K562 (cell line): ENCODE measurements around the gene SHC1. TPM values are rescaled to one million over a fixed set of nuclear protein-coding genes. Genes with fewer than 3 reads are reported as not detected.
A peak's percentile ranks its signal among the peaks of the same experiment; 100 is the strongest.

Experiments
- CHD1 ChIP-seq: fragments of 200-600 bp; sonication (generic); IDR thresholded peaks from one replicate; pipeline ENCODE4 v1.6.1; 2012; ENCODE audit warnings: mild to moderate bottlenecking, moderate library complexity, low read length, inconsistent platforms
- HLTF ChIP-seq: fragments of 450-650 bp; IDR thresholded peaks from 2 replicates; pipeline ENCODE4 v1.6.1; 2016
- HNRNPL ChIP-seq: fragments of 200-400 bp; formaldehyde crosslinking; IDR thresholded peaks from 2 replicates; pipeline ENCODE4 v1.6.1; 2017; ENCODE audit warnings: low read depth, mild to moderate bottlenecking, low read length
- PHF20 ChIP-seq: fragments of 450-650 bp; IDR thresholded peaks from 2 replicates; pipeline ENCODE4 v1.6.1; 2018; ENCODE audit not compliant: partially characterized antibody
- RFX7 ChIP-seq: fragments of 250-450 bp; sonication (Bioruptor Pico); IDR thresholded peaks from 2 replicates; pipeline ENCODE4 v1.5.1; 2021; ENCODE audit warnings: mild to moderate bottlenecking
- SMARCE1 ChIP-seq: fragments of 450-650 bp; IDR thresholded peaks from 2 replicates; pipeline ENCODE4 v1.7.1; 2016; ENCODE audit warnings: mild to moderate bottlenecking
- TCF7L2 ChIP-seq: fragments of 150-350 bp; IDR thresholded peaks from 2 replicates; pipeline ENCODE4 v1.6.1; 2016; ENCODE audit warnings: low read depth, mild to moderate bottlenecking, low read length, moderate library complexity
- ZNF133 ChIP-seq: fragments of 250-450 bp; sonication (Bioruptor Pico); IDR thresholded peaks from 2 replicates; pipeline ENCODE4 v1.4.0; 2020; ENCODE audit warnings: mild to moderate bottlenecking
- ZNF324 ChIP-seq: fragments of 250-450 bp; sonication (Bioruptor Pico); IDR thresholded peaks from 2 replicates; pipeline ENCODE4 v1.4.0; 2020; ENCODE audit warnings: mild to moderate bottlenecking
- ZNF347 ChIP-seq: fragments of 450-650 bp; formaldehyde crosslinking; IDR thresholded peaks from 2 replicates; pipeline ENCODE4 v1.4.0; 2020; ENCODE audit warnings: low read depth, mild to moderate bottlenecking, moderate library complexity
- ZNF699 ChIP-seq: fragments of 250-450 bp; sonication (Bioruptor Pico); IDR thresholded peaks from 2 replicates; pipeline ENCODE4 v1.8.0; 2021; ENCODE audit warnings: mild to moderate bottlenecking, moderate library complexity; ENCODE audit not compliant: insufficient replicate concordance
- polyA plus RNA-seq, 8 experiments: library from polyadenylated mRNA; depleted of rRNA in 4 of 8; stranded (reverse) in 5 of 8; unstranded in 3 of 8; fragments of >200 nt; fragmentation: Nextera tagmentation in 2 of 8; fragmentation: Illumina TruSeq in 1 of 8; extraction: Ambion mirVana in 2 of 8; extraction: Trizol in 1 of 8; gene quantifications; 2 replicates each; pipeline versions ENCODE4 v1.2.1 to v1.2.3, GENCODE V29; 2011 to 2014; ENCODE audit warnings: inconsistent platforms in 1 of 8, missing spikeins in 1 of 8
- total RNA-seq, 7 experiments: library from RNA; depleted of rRNA in 6 of 7; stranded (reverse); fragments of >200 nt in 6 of 7; fragmentation: Illumina TruSeq in 2 of 7; extraction: Trizol in 2 of 7; gene quantifications; 2 replicates each; pipeline versions ENCODE4 v1.2.1 to v1.2.3, GENCODE V29; 2011 to 2021; ENCODE audit warnings: low replicate concordance in 1 of 7
- TF ChIP-seq, protein P1 (sequence below): sonication (generic); formaldehyde crosslinking; IDR thresholded peaks from 2 replicates; pipeline ENCODE4 v1.8.1; 2023; ENCODE audit warnings: mild to moderate bottlenecking, missing genetic modification reagents, moderate library complexity
- TF ChIP-seq, protein P2 (sequence below), 2 experiments: IDR thresholded peaks; 2 replicates each; pipeline ENCODE4 v1.6.1; 2012; ENCODE audit warnings: improper control_type of control experiment in 2 of 2, low read depth in 2 of 2, low read length in 2 of 2, borderline replicate concordance in 1 of 2
- TF ChIP-seq, protein P3 (sequence below): fragments of 450-650 bp; IDR thresholded peaks from 2 replicates; pipeline ENCODE4 v1.6.1; 2017; ENCODE audit warnings: antibody characterized with exemption, mild to moderate bottlenecking
- TF ChIP-seq, protein P4 (sequence below): fragments of 450-650 bp; conservative IDR thresholded peaks from 2 replicates; pipeline ENCODE4 v1.6.1; 2016; ENCODE audit warnings: missing genetic modification characterization, low read depth, mild to moderate bottlenecking, control low read depth, missing compliant biosample characterization
- TF ChIP-seq, protein P5 (sequence below), 3 experiments: fragments of 200-800 bp in 1 of 3; sonication (Bioruptor generic) in 1 of 3; sonication (generic) in 1 of 3; formaldehyde crosslinking in 1 of 3; IDR thresholded peaks; 2 replicates each; pipeline versions ENCODE4 v1.6.1 to v1.8.0; 2016 to 2022; ENCODE audit warnings: mild to moderate bottlenecking in 2 of 3, missing compliant biosample characterization in 2 of 3, missing genetic modification characterization in 2 of 3, missing genetic modification reagents in 1 of 3

Gene SHC1
- total and polyA plus RNA-seq, 9 of the 15 experiments (the other 6 are each of a cell fraction or from before 2014, with no cell fraction given): 4.1 to 113 (median 51.9) TPM

DNA sequence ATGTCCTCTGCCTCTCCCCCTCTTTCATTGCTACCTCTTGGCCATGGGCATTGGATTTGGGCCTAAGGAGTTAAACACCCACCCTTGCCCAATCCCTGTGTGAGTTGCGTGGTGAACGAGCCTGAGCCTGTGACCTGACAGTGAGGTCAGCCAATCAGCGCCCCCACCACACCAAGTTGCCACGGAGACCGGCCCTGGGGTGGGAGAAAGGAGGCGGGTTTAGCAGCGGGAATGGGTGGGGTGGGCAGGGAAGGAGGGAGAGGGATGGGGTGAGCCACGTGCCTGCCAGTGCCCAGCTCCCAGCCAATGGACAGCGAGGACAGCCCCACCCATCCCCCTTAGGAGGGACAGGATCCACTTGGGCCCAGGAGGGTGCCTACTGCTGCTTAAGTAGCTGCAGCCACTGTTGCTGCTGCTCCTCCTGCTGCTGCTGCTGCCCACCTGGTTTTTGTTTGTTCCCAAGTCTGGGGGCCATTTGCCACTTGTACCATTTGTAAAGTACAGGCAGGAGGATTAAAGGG lies 41.5 kb upstream of the SHC1 start (continued):
- TF ChIP-seq PHF20 (no peak), RFX7 (CRISPR knock-in tag) (no peak), ZNF133 (CRISPR knock-in tag) (no peak), SMARCE1 (no peak), ZNF699 (CRISPR knock-in tag) (no peak), HNRNPL (no peak; the same call in 1 of the 2 replicates), TCF7L2 (no peak), ZNF324 (no peak), HLTF (no peak), ZNF347 (CRISPR knock-in tag) (no peak), CHD1 (no peak)
- TF ChIP-seq, protein P1, sequence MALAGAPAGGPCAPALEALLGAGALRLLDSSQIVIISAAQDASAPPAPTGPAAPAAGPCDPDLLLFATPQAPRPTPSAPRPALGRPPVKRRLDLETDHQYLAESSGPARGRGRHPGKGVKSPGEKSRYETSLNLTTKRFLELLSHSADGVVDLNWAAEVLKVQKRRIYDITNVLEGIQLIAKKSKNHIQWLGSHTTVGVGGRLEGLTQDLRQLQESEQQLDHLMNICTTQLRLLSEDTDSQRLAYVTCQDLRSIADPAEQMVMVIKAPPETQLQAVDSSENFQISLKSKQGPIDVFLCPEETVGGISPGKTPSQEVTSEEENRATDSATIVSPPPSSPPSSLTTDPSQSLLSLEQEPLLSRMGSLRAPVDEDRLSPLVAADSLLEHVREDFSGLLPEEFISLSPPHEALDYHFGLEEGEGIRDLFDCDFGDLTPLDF (CRISPR knock-in tag): no peak
- TF ChIP-seq, protein P2, sequence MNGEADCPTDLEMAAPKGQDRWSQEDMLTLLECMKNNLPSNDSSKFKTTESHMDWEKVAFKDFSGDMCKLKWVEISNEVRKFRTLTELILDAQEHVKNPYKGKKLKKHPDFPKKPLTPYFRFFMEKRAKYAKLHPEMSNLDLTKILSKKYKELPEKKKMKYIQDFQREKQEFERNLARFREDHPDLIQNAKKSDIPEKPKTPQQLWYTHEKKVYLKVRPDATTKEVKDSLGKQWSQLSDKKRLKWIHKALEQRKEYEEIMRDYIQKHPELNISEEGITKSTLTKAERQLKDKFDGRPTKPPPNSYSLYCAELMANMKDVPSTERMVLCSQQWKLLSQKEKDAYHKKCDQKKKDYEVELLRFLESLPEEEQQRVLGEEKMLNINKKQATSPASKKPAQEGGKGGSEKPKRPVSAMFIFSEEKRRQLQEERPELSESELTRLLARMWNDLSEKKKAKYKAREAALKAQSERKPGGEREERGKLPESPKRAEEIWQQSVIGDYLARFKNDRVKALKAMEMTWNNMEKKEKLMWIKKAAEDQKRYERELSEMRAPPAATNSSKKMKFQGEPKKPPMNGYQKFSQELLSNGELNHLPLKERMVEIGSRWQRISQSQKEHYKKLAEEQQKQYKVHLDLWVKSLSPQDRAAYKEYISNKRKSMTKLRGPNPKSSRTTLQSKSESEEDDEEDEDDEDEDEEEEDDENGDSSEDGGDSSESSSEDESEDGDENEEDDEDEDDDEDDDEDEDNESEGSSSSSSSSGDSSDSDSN (IDR thresholded peaks at IDR 0.05; ENCODE audit: borderline replicate concordance in 1 of 2, low read depth in 2 of 2, low read length in 2 of 2): 0 out of 4 replicates have a peak, but pooled peaks of 1 of the 2 experiments have one; percentile 7
- TF ChIP-seq, protein P3, sequence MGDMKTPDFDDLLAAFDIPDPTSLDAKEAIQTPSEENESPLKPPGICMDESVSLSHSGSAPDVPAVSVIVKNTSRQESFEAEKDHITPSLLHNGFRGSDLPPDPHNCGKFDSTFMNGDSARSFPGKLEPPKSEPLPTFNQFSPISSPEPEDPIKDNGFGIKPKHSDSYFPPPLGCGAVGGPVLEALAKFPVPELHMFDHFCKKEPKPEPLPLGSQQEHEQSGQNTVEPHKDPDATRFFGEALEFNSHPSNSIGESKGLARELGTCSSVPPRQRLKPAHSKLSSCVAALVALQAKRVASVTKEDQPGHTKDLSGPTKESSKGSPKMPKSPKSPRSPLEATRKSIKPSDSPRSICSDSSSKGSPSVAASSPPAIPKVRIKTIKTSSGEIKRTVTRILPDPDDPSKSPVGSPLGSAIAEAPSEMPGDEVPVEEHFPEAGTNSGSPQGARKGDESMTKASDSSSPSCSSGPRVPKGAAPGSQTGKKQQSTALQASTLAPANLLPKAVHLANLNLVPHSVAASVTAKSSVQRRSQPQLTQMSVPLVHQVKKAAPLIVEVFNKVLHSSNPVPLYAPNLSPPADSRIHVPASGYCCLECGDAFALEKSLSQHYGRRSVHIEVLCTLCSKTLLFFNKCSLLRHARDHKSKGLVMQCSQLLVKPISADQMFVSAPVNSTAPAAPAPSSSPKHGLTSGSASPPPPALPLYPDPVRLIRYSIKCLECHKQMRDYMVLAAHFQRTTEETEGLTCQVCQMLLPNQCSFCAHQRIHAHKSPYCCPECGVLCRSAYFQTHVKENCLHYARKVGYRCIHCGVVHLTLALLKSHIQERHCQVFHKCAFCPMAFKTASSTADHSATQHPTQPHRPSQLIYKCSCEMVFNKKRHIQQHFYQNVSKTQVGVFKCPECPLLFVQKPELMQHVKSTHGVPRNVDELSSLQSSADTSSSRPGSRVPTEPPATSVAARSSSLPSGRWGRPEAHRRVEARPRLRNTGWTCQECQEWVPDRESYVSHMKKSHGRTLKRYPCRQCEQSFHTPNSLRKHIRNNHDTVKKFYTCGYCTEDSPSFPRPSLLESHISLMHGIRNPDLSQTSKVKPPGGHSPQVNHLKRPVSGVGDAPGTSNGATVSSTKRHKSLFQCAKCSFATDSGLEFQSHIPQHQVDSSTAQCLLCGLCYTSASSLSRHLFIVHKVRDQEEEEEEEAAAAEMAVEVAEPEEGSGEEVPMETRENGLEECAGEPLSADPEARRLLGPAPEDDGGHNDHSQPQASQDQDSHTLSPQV: no peak
- TF ChIP-seq, protein P4, sequence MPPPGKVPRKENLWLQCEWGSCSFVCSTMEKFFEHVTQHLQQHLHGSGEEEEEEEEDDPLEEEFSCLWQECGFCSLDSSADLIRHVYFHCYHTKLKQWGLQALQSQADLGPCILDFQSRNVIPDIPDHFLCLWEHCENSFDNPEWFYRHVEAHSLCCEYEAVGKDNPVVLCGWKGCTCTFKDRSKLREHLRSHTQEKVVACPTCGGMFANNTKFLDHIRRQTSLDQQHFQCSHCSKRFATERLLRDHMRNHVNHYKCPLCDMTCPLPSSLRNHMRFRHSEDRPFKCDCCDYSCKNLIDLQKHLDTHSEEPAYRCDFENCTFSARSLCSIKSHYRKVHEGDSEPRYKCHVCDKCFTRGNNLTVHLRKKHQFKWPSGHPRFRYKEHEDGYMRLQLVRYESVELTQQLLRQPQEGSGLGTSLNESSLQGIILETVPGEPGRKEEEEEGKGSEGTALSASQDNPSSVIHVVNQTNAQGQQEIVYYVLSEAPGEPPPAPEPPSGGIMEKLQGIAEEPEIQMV (tag): no peak
- TF ChIP-seq, protein P5, sequence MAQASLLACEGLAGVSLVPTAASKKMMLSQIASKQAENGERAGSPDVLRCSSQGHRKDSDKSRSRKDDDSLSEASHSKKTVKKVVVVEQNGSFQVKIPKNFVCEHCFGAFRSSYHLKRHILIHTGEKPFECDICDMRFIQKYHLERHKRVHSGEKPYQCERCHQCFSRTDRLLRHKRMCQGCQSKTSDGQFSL (CRISPR knock-in tag; IDR thresholded peaks at IDR 0.05): 0 out of 2 replicates have a peak, but pooled peaks have one; percentile 32
- TF ChIP-seq, protein P5 (tag; IDR thresholded peaks at IDR 0.05): no peak
